Rectal smooth muscle tissue (tissue), 1 donor: ENCODE data around the gene ATG3.

ENCODE experiments used
- H3K27ac ChIP-seq: one replicate; pipeline ENCODE4 v1.7.0; 2013; ENCODE audit warnings: low read depth, low read length, inconsistent platforms
- H3K27me3 ChIP-seq: one replicate; pipeline ENCODE4 v1.7.0; 2013; ENCODE audit warnings: low read length; ENCODE audit not compliant: control insufficient read depth, insufficient read depth
- H3K36me3 ChIP-seq: one replicate; pipeline ENCODE4 v1.7.0; 2013; ENCODE audit warnings: low read length; ENCODE audit not compliant: control insufficient read depth, insufficient read depth
- H3K4me1 ChIP-seq: one replicate; pipeline ENCODE4 v1.7.0; 2013; ENCODE audit warnings: low read length; ENCODE audit not compliant: control insufficient read depth, insufficient read depth
- H3K4me3 ChIP-seq: one replicate; pipeline ENCODE4 v1.7.0; 2013; ENCODE audit warnings: low read length
- H3K9ac ChIP-seq: one replicate; pipeline ENCODE4 v1.7.0; 2013; ENCODE audit warnings: low read length

ATG3 gene

GRCh38 chr3:112561734-112562529, at the start of gene ATG3, which contains the start of gene SLC35A5:
Gene ATG3, minus strand, starts transcription at chr3:112561962. Its CDS starts 434 bp downstream, at chr3:112561528.
Gene SLC35A5, plus strand, starts transcription at chr3:112562045. Its CDS starts 1,359 bp downstream, at chr3:112563404.
- Histone ChIP-seq H3K27me3 (no peaks in the 10 kb centered on the region), H3K4me3 (peak within 1 kb of the TSS; percentile 94), H3K4me1 (no peaks in the 10 kb centered on the region), H3K9ac (peak within 1 kb of the TSS; percentile 97), H3K36me3 (no peaks in the 10 kb centered on the region), H3K27ac (peak within 1 kb of the TSS; percentile 91)

GRCh38 chr3:112610121-112610520, 48.4 kb upstream of the ATG3 start:
- no peak overlapping the region for H3K4me3 ChIP-seq
- no peaks in the 10 kb centered on the region for H3K4me1 ChIP-seq
- peaks cover 1% of the 10 kb centered on the region for H3K36me3 ChIP-seq
- no peaks in the 10 kb centered on the region for H3K27me3 ChIP-seq
- H3K27ac ChIP-seq: no peak overlapping the region
- no peak overlapping the region for H3K9ac ChIP-seq

GRCh38 chr3:112607863-112608262, 46.1 kb upstream of the ATG3 start:
- Histone ChIP-seq H3K27ac (no peak overlapping the region), H3K36me3 (no peaks in the 10 kb centered on the region), H3K9ac (no peak overlapping the region), H3K4me1 (no peaks in the 10 kb centered on the region), H3K4me3 (no peak overlapping the region), H3K27me3 (no peaks in the 10 kb centered on the region)

GRCh38 chr3:112606098-112606497, 44.3 kb upstream of the ATG3 start:
- no peaks in the 10 kb centered on the region for H3K4me1 ChIP-seq
- H3K4me3 ChIP-seq: no peak overlapping the region
- H3K27me3 ChIP-seq: no peaks in the 10 kb centered on the region
- H3K9ac ChIP-seq: no peak overlapping the region
- H3K36me3 ChIP-seq: no peaks in the 10 kb centered on the region
- H3K27ac ChIP-seq: no peak overlapping the region

- Histone ChIP-seq H3K27ac (no peak overlapping the region), H3K9ac (no peak overlapping the region), H3K27me3 (no peaks in the 10 kb centered on the region), H3K4me1 (no peaks in the 10 kb centered on the region), H3K4me3 (no peak overlapping the region), H3K36me3 (no peaks in the 10 kb centered on the region)
Observed at GRCh38 chr3:112605285-112605684, 43.5 kb upstream of the ATG3 start.

- Histone ChIP-seq H3K4me3 (no peak overlapping the region), H3K36me3 (no peaks in the 10 kb centered on the region), H3K27ac (no peak overlapping the region), H3K9ac (no peak overlapping the region), H3K27me3 (no peaks in the 10 kb centered on the region), H3K4me1 (no peaks in the 10 kb centered on the region)
Observed at GRCh38 chr3:112604536-112604935, 42.8 kb upstream of the ATG3 start.

- no peak overlapping the region for H3K27ac ChIP-seq
- no peak overlapping the region for H3K9ac ChIP-seq
- no peaks in the 10 kb centered on the region for H3K27me3 ChIP-seq
- H3K4me3 ChIP-seq: no peak overlapping the region
- H3K36me3 ChIP-seq: no peaks in the 10 kb centered on the region
- no peaks in the 10 kb centered on the region for H3K4me1 ChIP-seq
Observed at GRCh38 chr3:112602217-112602838, 40.6 kb upstream of the ATG3 start.

GRCh38 chr3:112598731-112599130, 37.0 kb upstream of the ATG3 start:
- Histone ChIP-seq H3K36me3 (no peaks in the 10 kb centered on the region), H3K9ac (no peak overlapping the region), H3K27ac (no peak overlapping the region), H3K4me3 (no peak overlapping the region), H3K4me1 (no peaks in the 10 kb centered on the region), H3K27me3 (no peaks in the 10 kb centered on the region)

- no peak overlapping the region for H3K27ac ChIP-seq
- no peak overlapping the region for H3K9ac ChIP-seq
- H3K4me1 ChIP-seq: no peaks in the 10 kb centered on the region
- H3K4me3 ChIP-seq: no peak overlapping the region
- peaks cover 4% of the 10 kb centered on the region for H3K36me3 ChIP-seq
- no peaks in the 10 kb centered on the region for H3K27me3 ChIP-seq
Observed at GRCh38 chr3:112597945-112598344, 36.2 kb upstream of the ATG3 start.

GRCh38 chr3:112594856-112595255, 33.1 kb upstream of the ATG3 start:
- no peak overlapping the region for H3K9ac ChIP-seq
- H3K4me3 ChIP-seq: no peak overlapping the region
- no peaks in the 10 kb centered on the region for H3K27me3 ChIP-seq
- peaks cover 4% of the 10 kb centered on the region for H3K36me3 ChIP-seq
- H3K4me1 ChIP-seq: no peaks in the 10 kb centered on the region
- no peak overlapping the region for H3K27ac ChIP-seq

- Histone ChIP-seq H3K4me1 (no peaks in the 10 kb centered on the region), H3K9ac (no peak overlapping the region), H3K36me3 (peaks cover 4% of the 10 kb centered on the region), H3K27ac (no peak overlapping the region), H3K4me3 (no peak overlapping the region), H3K27me3 (no peaks in the 10 kb centered on the region)
Observed at GRCh38 chr3:112593258-112593657, 31.5 kb upstream of the ATG3 start.

GRCh38 chr3:112587336-112587735, 25.6 kb upstream of the ATG3 start:
- Histone ChIP-seq H3K9ac (no peak overlapping the region), H3K4me1 (no peaks in the 10 kb centered on the region), H3K36me3 (peaks cover 2% of the 10 kb centered on the region), H3K27me3 (no peaks in the 10 kb centered on the region), H3K27ac (no peak overlapping the region), H3K4me3 (no peak overlapping the region)

- no peak overlapping the region for H3K9ac ChIP-seq
- peaks cover 2% of the 10 kb centered on the region for H3K36me3 ChIP-seq
Observed at GRCh38 chr3:112585782-112586181, 24.0 kb upstream of the ATG3 start.

More at GRCh38 chr3:112585782-112586181, 24.0 kb upstream of the ATG3 start:
- Histone ChIP-seq H3K4me3 (no peak overlapping the region), H3K4me1 (no peaks in the 10 kb centered on the region), H3K27me3 (no peaks in the 10 kb centered on the region), H3K27ac (no peak overlapping the region)
